A549 (cell line): Measurements from ENCODE around the gene SMIM35. TPM values are rescaled to one million over a fixed set of nuclear protein-coding genes. Genes with fewer than 3 reads are reported as not detected.

Experiments used
- ATAC-seq, 2 experiments: fragments of 200-7000 bp in 1 of 2; fragments of >200 bp in 1 of 2; cut with Nextera tagmentation in 1 of 2; cut with Tn5 transposase in 1 of 2; 3 replicates each; pipeline versions ENCODE4 v1.8.0 to v1.9.1; 2018 to 2020; ENCODE audit warnings: mild to moderate bottlenecking in 1 of 2, moderate library complexity in 1 of 2
- CTCF ChIA-PET: fragments of 300-600 bp; sonication (Branson Sonifier 250); formaldehyde crosslinking; extraction: SDS; loops from one replicate; lab custom pipeline; 2021; ENCODE audit warnings: antibody characterized with exemption, inconsistent platforms; lab: Yijun Ruan, JAX
- POLR2A ChIA-PET: fragments of 350-600 bp; formaldehyde crosslinking; extraction: SDS; loops from one replicate; lab custom pipeline; 2021; ENCODE audit warnings: antibody characterized with exemption, inconsistent platforms; lab: Yijun Ruan, JAX
- DNase-seq, 2 experiments: peaks; one replicate each; pipeline versions ENCODE4 v3.0.0 to v3.0.0-alpha.2; 2011 to 2016; ENCODE audit warnings: low read depth in 1 of 2, low spot score in 1 of 2
- FAIRE-seq: peaks from 2 replicates; lab custom pipeline; 2011; peaks lifted over from hg19 to GRCh38; lab: Jason Lieb, UNC
- H3K27ac ChIP-seq, 2 experiments: fragments of >200 bp; sonication (Bioruptor Twin); formaldehyde crosslinking; 3 replicates each; pipeline ENCODE4 v1.5.1; 2016 to 2017
- H3K4me1 ChIP-seq: fragments of >200 bp; sonication (Bioruptor Twin); formaldehyde crosslinking; 3 replicates; pipeline ENCODE4 v1.6.1; 2016
- H3K4me2 ChIP-seq: fragments of >200 bp; sonication (Bioruptor Twin); formaldehyde crosslinking; 3 replicates; pipeline ENCODE4 v1.6.1; 2016
- H3K4me3 ChIP-seq: fragments of >200 bp; sonication (Bioruptor Twin); formaldehyde crosslinking; 3 replicates; pipeline ENCODE4 v1.5.1; 2016
- H3K9me3 ChIP-seq: fragments of >200 bp; sonication (Bioruptor Twin); formaldehyde crosslinking; 3 replicates; pipeline ENCODE4 v1.6.1; 2016
- CBX2 ChIP-seq: fragments of 200-600 bp; sonication (generic); IDR thresholded peaks from 2 replicates; pipeline ENCODE4 v1.6.1; 2016; ENCODE audit warnings: low read depth, mild to moderate bottlenecking, borderline replicate concordance
- CBX8 ChIP-seq: fragments of 200-600 bp; sonication (generic); IDR thresholded peaks from 2 replicates; pipeline ENCODE4 v1.6.1; 2016
- CEBPB ChIP-seq, 2 experiments: fragments of >200 bp in 1 of 2; sonication (Bioruptor Twin) in 1 of 2; formaldehyde crosslinking in 1 of 2; IDR thresholded peaks; 2 replicates each; pipeline ENCODE4 v1.6.1; 2012 to 2016
- ESRRA ChIP-seq: fragments of 150-350 bp; IDR thresholded peaks from 2 replicates; pipeline ENCODE4 v1.6.1; 2014; ENCODE audit warnings: mild to moderate bottlenecking, low read length, borderline replicate concordance
- GATA3 ChIP-seq: IDR thresholded peaks from 2 replicates; pipeline ENCODE4 v1.6.1; 2012; ENCODE audit warnings: borderline replicate concordance
- HDAC2 ChIP-seq: fragments of 200-600 bp; sonication (generic); IDR thresholded peaks from 2 replicates; pipeline ENCODE4 v1.6.1; 2016
- HOXB13 ChIP-seq: fragments of 250-450 bp; sonication (Bioruptor Pico); IDR thresholded peaks from 2 replicates; pipeline ENCODE4 v1.5.0; 2020; ENCODE audit warnings: low read depth, mild to moderate bottlenecking, moderate library complexity
- HOXB5 ChIP-seq: fragments of 250-450 bp; sonication (Bioruptor Pico); IDR thresholded peaks from 2 replicates; pipeline ENCODE4 v1.5.0; 2020; ENCODE audit warnings: mild to moderate bottlenecking, moderate library complexity
- JUNB ChIP-seq: fragments of >200 bp; sonication (Bioruptor Twin); formaldehyde crosslinking; IDR thresholded peaks from 2 replicates; pipeline ENCODE4 v1.6.1; 2016
- KDM5A ChIP-seq: fragments of 200-600 bp; sonication (generic); IDR thresholded peaks from 2 replicates; pipeline ENCODE4 v1.6.1; 2016; ENCODE audit warnings: antibody characterized with exemption, mild to moderate bottlenecking
- MAFK ChIP-seq: fragments of 450-650 bp; IDR thresholded peaks from 2 replicates; pipeline ENCODE4 v1.6.1; 2014; ENCODE audit not compliant: partially characterized antibody
- MAZ ChIP-seq: fragments of 150-350 bp; IDR thresholded peaks from 2 replicates; pipeline ENCODE4 v1.6.1; 2014; ENCODE audit warnings: antibody characterized with exemption, low read depth, low read length, borderline replicate concordance
- MYC ChIP-seq: IDR thresholded peaks from 2 replicates; pipeline ENCODE4 v1.6.1; 2012; ENCODE audit warnings: mild to moderate bottlenecking, inconsistent platforms, low read length, improper control_type of control experiment, borderline replicate concordance
- NFE2L2 ChIP-seq: fragments of 150-350 bp; conservative IDR thresholded peaks from 2 replicates; pipeline ENCODE4 v1.6.1; 2014; ENCODE audit warnings: low read length
- PHF8 ChIP-seq: fragments of 200-600 bp; sonication (generic); IDR thresholded peaks from 2 replicates; pipeline ENCODE4 v1.6.1; 2016; ENCODE audit warnings: low read depth, mild to moderate bottlenecking, antibody characterized with exemption, moderate library complexity, borderline replicate concordance
- POLR2A ChIP-seq: IDR thresholded peaks from 2 replicates; pipeline ENCODE4 v1.6.1; 2012; ENCODE audit warnings: mild to moderate bottlenecking, low read length
- RARB ChIP-seq: fragments of 250-450 bp; sonication (Bioruptor Pico); IDR thresholded peaks from 2 replicates; pipeline ENCODE4 v1.8.0; 2021; ENCODE audit warnings: mild to moderate bottlenecking, moderate library complexity
- RCOR1 ChIP-seq: fragments of 150-350 bp; IDR thresholded peaks from 2 replicates; pipeline ENCODE4 v1.6.1; 2014; ENCODE audit warnings: antibody characterized with exemption, low read length, low read depth
- RNF2 ChIP-seq: fragments of 200-600 bp; sonication (generic); IDR thresholded peaks from 2 replicates; pipeline ENCODE4 v1.6.1; 2016; ENCODE audit warnings: low read depth, mild to moderate bottlenecking, antibody characterized with exemption, moderate library complexity, borderline replicate concordance
- SREBF2 ChIP-seq: fragments of 450-650 bp; IDR thresholded peaks from 2 replicates; pipeline ENCODE4 v1.6.1; 2014; ENCODE audit warnings: mild to moderate bottlenecking, moderate library complexity
- ZC3H11A ChIP-seq: fragments of 450-650 bp; IDR thresholded peaks from 2 replicates; pipeline ENCODE4 v1.6.1; 2014; ENCODE audit warnings: antibody characterized with exemption, mild to moderate bottlenecking
- ZFP36 ChIP-seq: fragments of 450-650 bp; IDR thresholded peaks from 2 replicates; pipeline ENCODE4 v1.6.1; 2014; ENCODE audit warnings: borderline replicate concordance; ENCODE audit not compliant: partially characterized antibody
- ZSCAN20 ChIP-seq: fragments of 250-450 bp; sonication (Bioruptor Pico); IDR thresholded peaks from 2 replicates; pipeline ENCODE4 v1.8.0; 2022; ENCODE audit warnings: mild to moderate bottlenecking, moderate library complexity
- WGBS: methylation state at CpG from one replicate; pipeline ENCODE4 v1.1.6; 2017; ENCODE audit errors: missing lambda C conversion rate; 5-methylcytosine and 5-hydroxymethylcytosine counted together
- polyA plus RNA-seq, 4 experiments: library from polyadenylated mRNA; depleted of rRNA in 3 of 4; stranded (reverse); fragments of >200 nt; fragmentation: RNase III in 1 of 4; extraction: RNeasy Plus Mini Kit Qiagen cat#74134 plus additional on column Dnase treatment in 1 of 4; gene quantifications; 2 replicates in 3 of 4; 3 replicates in 1 of 4; pipeline ENCODE4 v1.2.3, GENCODE V29; 2011 to 2017
- TF ChIP-seq, protein P1 (sequence below): fragments of >200 bp; sonication (Bioruptor Twin); formaldehyde crosslinking; IDR thresholded peaks from 2 replicates; pipeline ENCODE4 v1.6.1; 2016
- TF ChIP-seq, protein P2 (sequence below): IDR thresholded peaks from 2 replicates; pipeline ENCODE4 v1.6.1; 2012
- TF ChIP-seq, protein P3 (sequence below): fragments of >200 bp; sonication (Bioruptor Twin); formaldehyde crosslinking; IDR thresholded peaks from 3 replicates; pipeline ENCODE4 v1.6.1; 2016

Gene SMIM35
- polyA plus RNA-seq, 2 of the 4 experiments (the other 2 are of a cell fraction), result not detected

DNA sequence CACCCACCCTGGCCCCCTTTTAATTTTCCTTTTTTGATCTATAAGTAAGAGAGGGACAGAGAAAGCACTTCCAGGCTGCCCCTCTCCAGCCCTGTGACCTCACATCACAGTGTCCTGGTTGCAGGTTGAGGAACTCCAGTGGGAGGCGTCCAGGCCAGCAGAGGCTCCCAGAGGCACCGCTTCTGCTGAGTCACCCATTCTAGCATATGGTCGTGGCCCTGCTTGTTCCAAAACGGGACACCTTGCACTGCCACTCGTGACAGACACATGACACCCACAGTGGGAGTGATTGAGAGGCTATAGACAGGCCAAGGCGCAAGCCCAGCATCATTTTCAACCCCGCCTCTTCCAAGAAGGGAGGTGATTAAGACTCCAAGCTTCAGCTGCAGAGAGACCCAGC, 25.9 kb downstream of the SMIM35 start:
- ATAC-seq (0 out of 6 replicates have a peak, but pooled peaks of 1 of the 2 experiments have one; percentile 17), FAIRE-seq (no peak), DNase-seq (no peak)
- H3K27ac ChIP-seq, result no peak overlapping the region
- H3K9me3 ChIP-seq, result no peaks in the 10 kb centered on the region
- TF ChIP-seq MYC (no peak), MAFK (peak; percentile 21), CBX8 (no peak)
- TF ChIP-seq, protein P1, sequence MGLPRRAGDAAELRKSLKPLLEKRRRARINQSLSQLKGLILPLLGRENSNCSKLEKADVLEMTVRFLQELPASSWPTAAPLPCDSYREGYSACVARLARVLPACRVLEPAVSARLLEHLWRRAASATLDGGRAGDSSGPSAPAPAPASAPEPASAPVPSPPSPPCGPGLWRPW, result no peak
- WGBS, result 87% methylated on average over 3 of the region's 7 CpGs
- no peak overlapping the region for H3K4me3 ChIP-seq
- CTCF ChIA-PET, result interaction anchor here (2.2 kb wide), 1 partner anchor 8 kb away, joined by 16 read pairs; no protein-coding TSS in a partner anchor
- POLR2A ChIA-PET, result no interaction called here
- no peaks in the 10 kb centered on the region for H3K4me1 ChIP-seq
- no peak overlapping the region for H3K4me2 ChIP-seq

DNA sequence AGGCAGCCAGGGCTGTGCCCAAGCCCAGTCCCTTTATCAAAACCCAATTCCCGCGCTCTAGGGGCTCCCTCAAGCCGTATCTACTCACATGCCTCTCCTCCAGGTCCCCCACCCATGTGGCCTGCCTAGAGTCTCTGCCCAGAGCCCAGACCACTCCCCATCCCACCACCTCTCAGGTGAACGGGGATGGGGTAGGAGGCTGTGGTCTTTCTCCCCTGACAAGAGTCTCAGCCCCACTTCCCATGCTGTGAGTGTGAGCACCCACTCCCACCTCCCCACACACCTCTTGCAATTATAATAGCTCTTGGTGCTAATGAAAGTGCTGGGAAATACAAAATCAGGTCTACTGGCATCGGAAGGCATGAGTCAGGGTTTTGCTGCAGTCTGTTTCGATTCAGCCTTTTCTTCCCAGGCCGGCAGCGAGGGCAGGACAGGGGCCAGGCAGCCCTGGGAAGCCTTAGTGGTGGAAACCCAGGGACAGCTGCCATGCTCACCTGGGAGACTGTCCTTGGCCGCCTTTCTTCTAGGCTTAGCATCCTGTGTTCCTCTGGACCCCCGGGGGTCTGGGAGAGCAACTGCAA, 26.6 kb downstream of the SMIM35 start:
- Histone ChIP-seq H3K9me3 (no peaks in the 10 kb centered on the region), H3K4me1 (no peaks in the 10 kb centered on the region), H3K27ac (no peak overlapping the region), H3K4me3 (no peak overlapping the region), H3K4me2 (no peak overlapping the region)
- no peak for DNase-seq
- 74% methylated on average over 8 of the region's 10 CpGs for WGBS
- FAIRE-seq, result no peak
- no peak for ATAC-seq
- ChIA-PET CTCF (no interaction called here), POLR2A (no interaction called here)
- TF ChIP-seq KDM5A (no peak), ZSCAN20 (no peak), RARB (no peak), RCOR1 (no peak), SREBF2 (no peak), HOXB5 (CRISPR knock-in tag) (no peak), CBX2 (no peak), ZC3H11A (no peak)

DNA sequence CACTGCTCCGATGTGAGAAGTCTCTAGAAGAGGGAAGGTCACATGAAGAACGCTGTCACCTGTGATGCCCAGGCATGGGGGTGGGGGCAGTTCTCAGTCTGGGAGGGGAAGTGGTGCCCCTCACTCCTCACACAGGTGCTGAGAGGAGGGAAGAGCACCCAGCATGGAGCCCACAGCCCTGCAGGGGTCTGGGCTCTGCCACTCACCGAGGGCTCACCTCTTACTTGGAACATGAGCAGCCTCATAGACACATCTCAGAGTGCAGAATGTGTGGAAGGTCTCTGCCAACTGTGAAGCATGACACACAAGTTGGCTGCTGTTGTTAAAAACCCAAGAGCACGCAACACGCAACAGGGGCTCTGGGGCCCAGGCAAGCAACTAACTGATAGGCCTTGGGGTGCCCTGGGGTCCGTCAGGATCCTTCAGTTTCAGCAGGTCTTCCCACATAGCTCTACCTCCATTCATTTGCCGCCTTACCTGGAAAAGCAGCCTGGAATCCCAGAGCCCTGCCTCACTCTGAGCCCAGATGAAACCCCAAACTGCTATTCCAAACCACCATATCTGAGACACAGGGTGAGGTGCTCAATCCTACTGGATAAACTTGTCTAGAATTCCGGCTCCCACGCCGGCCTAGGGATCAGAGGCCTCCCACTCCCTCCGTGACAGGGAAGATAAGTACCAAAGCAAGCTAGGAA, 27.4 kb downstream of the SMIM35 start:
- H3K27ac ChIP-seq, result no peak overlapping the region
- TF ChIP-seq HOXB5 (CRISPR knock-in tag), result no peak
- TF ChIP-seq HOXB13 (CRISPR knock-in tag), result no peak
- TF ChIP-seq ZFP36, result no peak
- TF ChIP-seq, protein P2, sequence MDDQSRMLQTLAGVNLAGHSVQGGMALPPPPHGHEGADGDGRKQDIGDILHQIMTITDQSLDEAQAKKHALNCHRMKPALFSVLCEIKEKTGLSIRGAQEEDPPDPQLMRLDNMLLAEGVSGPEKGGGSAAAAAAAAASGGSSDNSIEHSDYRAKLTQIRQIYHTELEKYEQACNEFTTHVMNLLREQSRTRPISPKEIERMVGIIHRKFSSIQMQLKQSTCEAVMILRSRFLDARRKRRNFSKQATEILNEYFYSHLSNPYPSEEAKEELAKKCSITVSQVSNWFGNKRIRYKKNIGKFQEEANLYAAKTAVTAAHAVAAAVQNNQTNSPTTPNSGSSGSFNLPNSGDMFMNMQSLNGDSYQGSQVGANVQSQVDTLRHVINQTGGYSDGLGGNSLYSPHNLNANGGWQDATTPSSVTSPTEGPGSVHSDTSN, result no peak
- TF ChIP-seq PHF8, result no peak
- no peak for TF ChIP-seq ESRRA
- TF ChIP-seq JUNB, result no peak
- TF ChIP-seq, protein P3, sequence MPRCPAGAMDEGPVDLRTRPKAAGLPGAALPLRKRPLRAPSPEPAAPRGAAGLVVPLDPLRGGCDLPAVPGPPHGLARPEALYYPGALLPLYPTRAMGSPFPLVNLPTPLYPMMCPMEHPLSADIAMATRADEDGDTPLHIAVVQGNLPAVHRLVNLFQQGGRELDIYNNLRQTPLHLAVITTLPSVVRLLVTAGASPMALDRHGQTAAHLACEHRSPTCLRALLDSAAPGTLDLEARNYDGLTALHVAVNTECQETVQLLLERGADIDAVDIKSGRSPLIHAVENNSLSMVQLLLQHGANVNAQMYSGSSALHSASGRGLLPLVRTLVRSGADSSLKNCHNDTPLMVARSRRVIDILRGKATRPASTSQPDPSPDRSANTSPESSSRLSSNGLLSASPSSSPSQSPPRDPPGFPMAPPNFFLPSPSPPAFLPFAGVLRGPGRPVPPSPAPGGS, result no peak
- no peak for TF ChIP-seq HDAC2
- TF ChIP-seq RNF2, result no peak
- no peak for TF ChIP-seq GATA3
- no peak for TF ChIP-seq MAZ
- no peak for TF ChIP-seq NFE2L2
- no peak for TF ChIP-seq CEBPB (IDR thresholded peaks at IDR 0.05)
- TF ChIP-seq POLR2A, result no peak
- no peak for TF ChIP-seq MYC
- FAIRE-seq (no peak), ATAC-seq (no peak), DNase-seq (no peak)
- CTCF ChIA-PET, result interaction anchor here (1.7 to 3.3 kb wide), 2 partner anchors 12 to 242 kb away, joined by 6 to 8 read pairs; no protein-coding TSS in a partner anchor
- POLR2A ChIA-PET, result no interaction called here
- H3K4me1 ChIP-seq, result no peaks in the 10 kb centered on the region
- no peak overlapping the region for H3K4me2 ChIP-seq
- no peaks in the 10 kb centered on the region for H3K9me3 ChIP-seq
- 91% methylated on average over 7 of the region's 11 CpGs for WGBS
- no peak overlapping the region for H3K4me3 ChIP-seq
